GM12878 (cell line): ENCODE measurements around the gene C1orf146. TPM values are rescaled to one million over a fixed set of nuclear protein-coding genes. Genes with fewer than 3 reads are reported as not detected.

Source experiments
- ATAC-seq: fragments of 200-7000 bp; cut with Tn5 transposase; 3 replicates; pipeline ENCODE4 v1.9.1; 2020; ENCODE audit warnings: mild to moderate bottlenecking, moderate library complexity
- BruUV-seq: library from RNA; stranded (reverse); fragments of 400-500 nt; replicated peaks from 2 replicates; lab custom pipeline; 2021; lab: Mats Ljungman, UMichigan
- CTCF ChIA-PET: fragments of 300-600 bp; sonication (Branson Sonifier 250); formaldehyde crosslinking; extraction: SDS; loops from one replicate; lab custom pipeline; 2021; ENCODE audit warnings: inconsistent platforms; lab: Yijun Ruan, JAX
- POLR2A ChIA-PET: fragments of 350-600 bp; formaldehyde crosslinking; extraction: SDS; loops from one replicate; lab custom pipeline; 2021; ENCODE audit warnings: inconsistent platforms; lab: Charles Lee
- RAD21 ChIA-PET: fragments of 300-600 bp; sonication (Branson Sonifier 250); formaldehyde crosslinking; loops from one replicate; lab custom pipeline; 2023; ENCODE audit warnings: antibody characterized with exemption; ENCODE audit not compliant: unreplicated experiment; lab: Charles Lee
- SMC1A ChIA-PET: fragments of 300-600 bp; sonication (Branson Sonifier 250); formaldehyde crosslinking; loops from one replicate; lab custom pipeline; 2023; ENCODE audit not compliant: unreplicated experiment, uncharacterized antibody; lab: Charles Lee
- DNase-seq: peaks from one replicate; pipeline ENCODE4 v3.0.0-alpha.2; 2011; ENCODE audit warnings: low read depth, low spot score
- FAIRE-seq: peaks from 3 replicates; lab custom pipeline; 2011; peaks lifted over from hg19 to GRCh38; lab: Jason Lieb, UNC
- H2AFZ ChIP-seq: 2 replicates; pipeline ENCODE4 v1.6.0; 2011; ENCODE audit warnings: low read depth, low read length, control low read depth; ENCODE audit not compliant: control insufficient read depth
- H3K27ac ChIP-seq: 2 replicates; pipeline ENCODE4 v1.5.1; 2011; ENCODE audit warnings: control low read depth; ENCODE audit not compliant: control insufficient read depth, insufficient read depth
- H3K27me3 ChIP-seq, 2 experiments: replicated peaks in 1 of 2; 2 replicates each; pipeline versions ENCODE4 v1.6.0 to v1.6.1; 2011; ENCODE audit warnings: low read length in 1 of 2; ENCODE audit not compliant: control insufficient read depth in 2 of 2, insufficient read depth in 2 of 2
- H3K36me3 ChIP-seq, 2 experiments: 2 replicates each; pipeline ENCODE4 v1.5.1; 2011; ENCODE audit warnings: low read length in 1 of 2; ENCODE audit not compliant: control insufficient read depth in 2 of 2, insufficient read depth in 2 of 2
- H3K4me1 ChIP-seq: 2 replicates; pipeline ENCODE4 v1.6.1; 2011; ENCODE audit warnings: mild to moderate bottlenecking, low read length, moderate library complexity, mixed read lengths; ENCODE audit not compliant: control insufficient read depth, insufficient read depth
- H3K4me2 ChIP-seq: 2 replicates; pipeline ENCODE4 v1.6.0; 2011; ENCODE audit warnings: control low read depth; ENCODE audit not compliant: control insufficient read depth, insufficient read depth
- H3K4me3 ChIP-seq: fragments of 200-600 bp; sonication (generic); 2 replicates; pipeline ENCODE4 v1.5.1; 2016
- H3K79me2 ChIP-seq: 2 replicates; pipeline ENCODE4 v1.6.0; 2011; ENCODE audit warnings: low read length; ENCODE audit not compliant: control insufficient read depth, insufficient read depth
- H3K9ac ChIP-seq: 2 replicates; pipeline ENCODE4 v1.8.0; 2011; ENCODE audit warnings: low read length, control low read depth, mixed read lengths; ENCODE audit not compliant: control insufficient read depth, insufficient read depth
- H3K9me3 ChIP-seq: replicated peaks from 3 replicates; pipeline ENCODE4 v1.5.1; 2011; ENCODE audit warnings: mild to moderate bottlenecking, low read length; ENCODE audit not compliant: control insufficient read depth, insufficient read depth
- H4K20me1 ChIP-seq: 2 replicates; pipeline ENCODE4 v1.6.0; 2011; ENCODE audit not compliant: control insufficient read depth, insufficient read depth
- KDM1A ChIP-seq: fragments of 200-600 bp; sonication (generic); IDR thresholded peaks from 2 replicates; pipeline ENCODE4 v1.6.1; 2016; ENCODE audit warnings: borderline replicate concordance
- NFXL1 ChIP-seq: fragments of 450-650 bp; IDR thresholded peaks from 2 replicates; pipeline ENCODE4 v1.6.1; 2017; ENCODE audit warnings: antibody characterized with exemption, mild to moderate bottlenecking, borderline replicate concordance
- NFYA ChIP-seq: IDR thresholded peaks from 2 replicates; pipeline ENCODE4 v1.6.1; 2011; ENCODE audit warnings: low read depth, mild to moderate bottlenecking, low read length, improper control_type of control experiment, borderline replicate concordance
- NFYB ChIP-seq: IDR thresholded peaks from 2 replicates; pipeline ENCODE4 v1.6.1; 2011; ENCODE audit warnings: low read depth, mild to moderate bottlenecking, low read length, improper control_type of control experiment, moderate library complexity; ENCODE audit not compliant: insufficient read depth
- POLR2AphosphoS2 ChIP-seq: IDR thresholded peaks from 2 replicates; pipeline ENCODE4 v1.6.1; 2011; ENCODE audit warnings: low read depth, mild to moderate bottlenecking, low read length, improper control_type of control experiment, moderate library complexity
- RELA ChIP-seq: fragments of 450-650 bp; IDR thresholded peaks from 2 replicates; pipeline ENCODE4 v1.8.0; 2014; ENCODE audit warnings: borderline replicate concordance; ENCODE audit not compliant: partially characterized antibody
- SIN3A ChIP-seq: IDR thresholded peaks from 2 replicates; pipeline ENCODE4 v1.6.1; 2012; ENCODE audit warnings: low read depth, low read length, improper control_type of control experiment
- STAT3 ChIP-seq: IDR thresholded peaks from 2 replicates; pipeline ENCODE4 v1.6.1; 2011; ENCODE audit warnings: low read depth, low read length, improper control_type of control experiment
- ZNF24 ChIP-seq: fragments of 450-650 bp; IDR thresholded peaks from 2 replicates; pipeline ENCODE4 v1.6.1; 2017; ENCODE audit warnings: antibody characterized with exemption, mild to moderate bottlenecking
- in situ Hi-C: fragments of 300-500 bp; cut with MboI; formaldehyde crosslinking; loops from 9 replicates; pipeline ENCODE4 v1.14.3; 2018; ENCODE audit warnings: mixed read lengths
- intact Hi-C: fragments of 100-400 bp; cut with micrococcal nuclease; formaldehyde crosslinking; loops from one replicate; pipeline ENCODE4 v1.14.2; 2022; ENCODE audit not compliant: unreplicated experiment
- polyA plus RNA-seq, 11 experiments: library from polyadenylated mRNA; depleted of rRNA in 4 of 11; unstranded in 6 of 11; stranded (reverse) in 5 of 11; fragments of >200 nt; fragmentation: Nextera tagmentation in 4 of 11; fragmentation: Illumina TruSeq in 1 of 11; extraction: Ambion mirVana in 4 of 11; extraction: Trizol in 1 of 11; gene quantifications; 1 replicate in 1 of 11; 2 replicates in 10 of 11; pipeline versions ENCODE4 v1.2.1 to v1.2.3, GENCODE V29; 2011 to 2016; ENCODE audit warnings: inconsistent platforms in 2 of 11, missing spikeins in 2 of 11, low read depth in 1 of 11
- total RNA-seq, 4 experiments: library from RNA; depleted of rRNA in 3 of 4; stranded (reverse); fragments of >200 nt in 3 of 4; fragmentation: Illumina TruSeq in 1 of 4; extraction: Trizol in 1 of 4; gene quantifications; 2 replicates each; pipeline versions ENCODE4 v1.2.1 to v1.2.3, GENCODE V29; 2013 to 2021
- TF ChIP-seq, protein P1 (sequence below): fragments of 450-650 bp; formaldehyde crosslinking; IDR thresholded peaks from 2 replicates; pipeline ENCODE4 v1.4.0; 2022; ENCODE audit warnings: mild to moderate bottlenecking, moderate library complexity
- TF ChIP-seq, protein P2 (sequence below): fragments of 450-650 bp; conservative IDR thresholded peaks from 2 replicates; pipeline ENCODE4 v1.6.1; 2017; ENCODE audit warnings: mild to moderate bottlenecking, moderate library complexity
- TF ChIP-seq, protein P3 (sequence below): IDR thresholded peaks from 2 replicates; pipeline ENCODE4 v1.6.1; 2012; ENCODE audit warnings: mild to moderate bottlenecking, low read depth, low read length
- TF ChIP-seq, protein P4 (sequence below): fragments of 450-650 bp; IDR thresholded peaks from 2 replicates; pipeline ENCODE4 v1.6.1; 2017; ENCODE audit warnings: antibody characterized with exemption, mild to moderate bottlenecking, moderate library complexity

Gene C1orf146
- total and polyA plus RNA-seq, 10 of the 15 experiments (the other 5 are each of a cell fraction or from before 2014, with no cell fraction given) = not detected

DNA sequence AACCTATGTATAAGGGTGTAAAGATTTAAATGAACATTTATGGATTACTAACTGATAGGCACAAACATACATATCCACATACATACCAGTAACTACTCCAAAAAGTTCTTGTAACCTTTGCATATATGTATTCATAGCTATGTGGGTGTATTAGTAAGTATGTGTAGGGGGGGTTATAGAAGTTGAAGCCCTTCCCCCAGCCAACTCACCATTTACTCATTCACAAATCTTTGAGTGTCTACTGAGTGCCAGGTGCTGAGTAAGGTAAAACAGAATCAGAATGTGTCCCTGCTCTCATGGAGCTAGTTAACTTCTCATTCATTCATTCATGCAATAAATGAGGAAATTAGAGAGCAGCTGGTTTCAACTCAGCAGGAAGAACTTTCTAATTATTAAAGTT is 1.3 kb downstream of the C1orf146 start:
- Histone ChIP-seq H3K9ac (no peak overlapping the region), H3K4me2 (no peak overlapping the region), H3K27ac (no peak overlapping the region), H3K27me3 (no peaks in the 10 kb centered on the region), H3K36me3 (no peaks in the 10 kb centered on the region), H3K4me1 (no peaks in the 10 kb centered on the region), H3K9me3 (no peaks in the 10 kb centered on the region), H4K20me1 (no peaks in the 10 kb centered on the region), H3K4me3 (no peak overlapping the region), H3K79me2 (no peaks in the 10 kb centered on the region), H2AFZ (no peak overlapping the region)
- in situ Hi-C loops = no loop called here
- ChIA-PET POLR2A (no interaction called here), RAD21 (no interaction called here), SMC1A (no interaction called here), CTCF (no interaction called here)
- BruUV-seq = no TSS peak
- no peak for ATAC-seq
- FAIRE-seq = no peak
- intact Hi-C loops = no loop called here
- DNase-seq = no peak
- TF ChIP-seq KDM1A = no peak
- TF ChIP-seq, protein P1, sequence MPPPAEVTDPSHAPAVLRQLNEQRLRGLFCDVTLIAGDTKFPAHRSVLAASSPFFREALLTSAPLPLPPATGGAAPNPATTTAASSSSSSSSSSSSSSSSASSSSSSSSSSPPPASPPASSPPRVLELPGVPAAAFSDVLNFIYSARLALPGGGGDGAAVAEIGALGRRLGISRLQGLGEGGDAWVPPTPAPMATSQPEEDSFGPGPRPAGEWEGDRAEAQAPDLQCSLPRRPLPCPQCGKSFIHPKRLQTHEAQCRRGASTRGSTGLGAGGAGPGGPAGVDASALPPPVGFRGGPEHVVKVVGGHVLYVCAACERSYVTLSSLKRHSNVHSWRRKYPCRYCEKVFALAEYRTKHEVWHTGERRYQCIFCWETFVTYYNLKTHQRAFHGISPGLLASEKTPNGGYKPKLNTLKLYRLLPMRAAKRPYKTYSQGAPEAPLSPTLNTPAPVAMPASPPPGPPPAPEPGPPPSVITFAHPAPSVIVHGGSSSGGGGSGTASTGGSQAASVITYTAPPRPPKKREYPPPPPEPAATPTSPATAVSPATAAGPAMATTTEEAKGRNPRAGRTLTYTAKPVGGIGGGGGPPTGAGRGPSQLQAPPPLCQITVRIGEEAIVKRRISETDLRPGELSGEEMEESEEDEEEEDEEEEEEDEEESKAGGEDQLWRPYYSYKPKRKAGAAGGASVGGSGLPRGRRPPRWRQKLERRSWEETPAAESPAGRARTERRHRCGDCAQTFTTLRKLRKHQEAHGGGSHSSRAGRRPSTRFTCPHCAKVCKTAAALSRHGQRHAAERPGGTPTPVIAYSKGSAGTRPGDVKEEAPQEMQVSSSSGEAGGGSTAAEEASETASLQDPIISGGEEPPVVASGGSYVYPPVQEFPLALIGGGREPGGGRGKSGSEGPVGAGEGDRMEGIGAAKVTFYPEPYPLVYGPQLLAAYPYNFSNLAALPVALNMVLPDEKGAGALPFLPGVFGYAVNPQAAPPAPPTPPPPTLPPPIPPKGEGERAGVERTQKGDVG (CRISPR knock-in tag) = no peak
- no peak for TF ChIP-seq NFXL1
- TF ChIP-seq NFYA = no peak
- TF ChIP-seq, protein P2, sequence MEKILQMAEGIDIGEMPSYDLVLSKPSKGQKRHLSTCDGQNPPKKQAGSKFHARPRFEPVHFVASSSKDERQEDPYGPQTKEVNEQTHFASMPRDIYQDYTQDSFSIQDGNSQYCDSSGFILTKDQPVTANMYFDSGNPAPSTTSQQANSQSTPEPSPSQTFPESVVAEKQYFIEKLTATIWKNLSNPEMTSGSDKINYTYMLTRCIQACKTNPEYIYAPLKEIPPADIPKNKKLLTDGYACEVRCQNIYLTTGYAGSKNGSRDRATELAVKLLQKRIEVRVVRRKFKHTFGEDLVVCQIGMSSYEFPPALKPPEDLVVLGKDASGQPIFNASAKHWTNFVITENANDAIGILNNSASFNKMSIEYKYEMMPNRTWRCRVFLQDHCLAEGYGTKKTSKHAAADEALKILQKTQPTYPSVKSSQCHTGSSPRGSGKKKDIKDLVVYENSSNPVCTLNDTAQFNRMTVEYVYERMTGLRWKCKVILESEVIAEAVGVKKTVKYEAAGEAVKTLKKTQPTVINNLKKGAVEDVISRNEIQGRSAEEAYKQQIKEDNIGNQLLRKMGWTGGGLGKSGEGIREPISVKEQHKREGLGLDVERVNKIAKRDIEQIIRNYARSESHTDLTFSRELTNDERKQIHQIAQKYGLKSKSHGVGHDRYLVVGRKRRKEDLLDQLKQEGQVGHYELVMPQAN = no peak
- TF ChIP-seq, protein P3, sequence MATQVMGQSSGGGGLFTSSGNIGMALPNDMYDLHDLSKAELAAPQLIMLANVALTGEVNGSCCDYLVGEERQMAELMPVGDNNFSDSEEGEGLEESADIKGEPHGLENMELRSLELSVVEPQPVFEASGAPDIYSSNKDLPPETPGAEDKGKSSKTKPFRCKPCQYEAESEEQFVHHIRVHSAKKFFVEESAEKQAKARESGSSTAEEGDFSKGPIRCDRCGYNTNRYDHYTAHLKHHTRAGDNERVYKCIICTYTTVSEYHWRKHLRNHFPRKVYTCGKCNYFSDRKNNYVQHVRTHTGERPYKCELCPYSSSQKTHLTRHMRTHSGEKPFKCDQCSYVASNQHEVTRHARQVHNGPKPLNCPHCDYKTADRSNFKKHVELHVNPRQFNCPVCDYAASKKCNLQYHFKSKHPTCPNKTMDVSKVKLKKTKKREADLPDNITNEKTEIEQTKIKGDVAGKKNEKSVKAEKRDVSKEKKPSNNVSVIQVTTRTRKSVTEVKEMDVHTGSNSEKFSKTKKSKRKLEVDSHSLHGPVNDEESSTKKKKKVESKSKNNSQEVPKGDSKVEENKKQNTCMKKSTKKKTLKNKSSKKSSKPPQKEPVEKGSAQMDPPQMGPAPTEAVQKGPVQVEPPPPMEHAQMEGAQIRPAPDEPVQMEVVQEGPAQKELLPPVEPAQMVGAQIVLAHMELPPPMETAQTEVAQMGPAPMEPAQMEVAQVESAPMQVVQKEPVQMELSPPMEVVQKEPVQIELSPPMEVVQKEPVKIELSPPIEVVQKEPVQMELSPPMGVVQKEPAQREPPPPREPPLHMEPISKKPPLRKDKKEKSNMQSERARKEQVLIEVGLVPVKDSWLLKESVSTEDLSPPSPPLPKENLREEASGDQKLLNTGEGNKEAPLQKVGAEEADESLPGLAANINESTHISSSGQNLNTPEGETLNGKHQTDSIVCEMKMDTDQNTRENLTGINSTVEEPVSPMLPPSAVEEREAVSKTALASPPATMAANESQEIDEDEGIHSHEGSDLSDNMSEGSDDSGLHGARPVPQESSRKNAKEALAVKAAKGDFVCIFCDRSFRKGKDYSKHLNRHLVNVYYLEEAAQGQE = no peak
- TF ChIP-seq, protein P4, sequence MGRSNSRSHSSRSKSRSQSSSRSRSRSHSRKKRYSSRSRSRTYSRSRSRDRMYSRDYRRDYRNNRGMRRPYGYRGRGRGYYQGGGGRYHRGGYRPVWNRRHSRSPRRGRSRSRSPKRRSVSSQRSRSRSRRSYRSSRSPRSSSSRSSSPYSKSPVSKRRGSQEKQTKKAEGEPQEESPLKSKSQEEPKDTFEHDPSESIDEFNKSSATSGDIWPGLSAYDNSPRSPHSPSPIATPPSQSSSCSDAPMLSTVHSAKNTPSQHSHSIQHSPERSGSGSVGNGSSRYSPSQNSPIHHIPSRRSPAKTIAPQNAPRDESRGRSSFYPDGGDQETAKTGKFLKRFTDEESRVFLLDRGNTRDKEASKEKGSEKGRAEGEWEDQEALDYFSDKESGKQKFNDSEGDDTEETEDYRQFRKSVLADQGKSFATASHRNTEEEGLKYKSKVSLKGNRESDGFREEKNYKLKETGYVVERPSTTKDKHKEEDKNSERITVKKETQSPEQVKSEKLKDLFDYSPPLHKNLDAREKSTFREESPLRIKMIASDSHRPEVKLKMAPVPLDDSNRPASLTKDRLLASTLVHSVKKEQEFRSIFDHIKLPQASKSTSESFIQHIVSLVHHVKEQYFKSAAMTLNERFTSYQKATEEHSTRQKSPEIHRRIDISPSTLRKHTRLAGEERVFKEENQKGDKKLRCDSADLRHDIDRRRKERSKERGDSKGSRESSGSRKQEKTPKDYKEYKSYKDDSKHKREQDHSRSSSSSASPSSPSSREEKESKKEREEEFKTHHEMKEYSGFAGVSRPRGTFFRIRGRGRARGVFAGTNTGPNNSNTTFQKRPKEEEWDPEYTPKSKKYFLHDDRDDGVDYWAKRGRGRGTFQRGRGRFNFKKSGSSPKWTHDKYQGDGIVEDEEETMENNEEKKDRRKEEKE = no peak
- no peak for TF ChIP-seq ZNF24
- TF ChIP-seq POLR2AphosphoS2 = no peak
- TF ChIP-seq NFYB = no peak
- no peak for TF ChIP-seq STAT3
- no peak for TF ChIP-seq RELA
- no peak for TF ChIP-seq SIN3A
